GM13976 (cell line): ENCODE results near the gene COL4A2.

ENCODE experiments used
- DNase-seq: peaks from one replicate; pipeline ENCODE4 v3.0.0; 2012; ENCODE audit warnings: low spot score
- in situ Hi-C: fragments of 300-500 bp; cut with MboI; formaldehyde crosslinking; loops from one replicate; pipeline ENCODE4 v1.12.0; 2022; ENCODE audit warnings: low sequenced_read_pairs, mixed read lengths, inconsistent platforms; ENCODE audit not compliant: unreplicated experiment
- TF ChIP-seq, protein P1 (sequence below): IDR thresholded peaks from 2 replicates; pipeline ENCODE4 v1.5.1; 2012; ENCODE audit warnings: borderline replicate concordance, mild to moderate bottlenecking; ENCODE audit not compliant: insufficient read depth; ENCODE audit errors: extremely low read depth, missing control alignments, control extremely low read depth

The COL4A2 gene

DNA sequence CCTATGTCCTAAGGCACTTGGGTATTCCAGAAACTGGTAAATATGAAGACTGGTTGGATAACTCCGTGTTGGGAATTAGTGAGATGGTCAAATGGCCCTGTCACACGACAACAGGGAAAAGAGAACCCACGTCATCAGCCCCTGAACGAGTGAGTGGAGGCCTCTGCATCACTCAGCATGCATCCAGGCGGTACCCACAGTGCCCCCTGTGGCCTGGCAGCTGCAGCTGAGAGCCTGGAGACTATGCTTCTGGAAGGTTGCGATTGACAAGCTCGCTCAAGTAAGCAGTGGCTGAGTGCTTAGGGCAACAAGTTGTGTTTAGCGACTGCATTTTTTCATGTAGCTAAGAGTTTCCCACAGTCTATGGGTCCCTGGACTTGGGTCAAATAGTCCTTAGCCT is 55.9 kb downstream of the COL4A2 start:
- no peak for DNase-seq

DNA sequence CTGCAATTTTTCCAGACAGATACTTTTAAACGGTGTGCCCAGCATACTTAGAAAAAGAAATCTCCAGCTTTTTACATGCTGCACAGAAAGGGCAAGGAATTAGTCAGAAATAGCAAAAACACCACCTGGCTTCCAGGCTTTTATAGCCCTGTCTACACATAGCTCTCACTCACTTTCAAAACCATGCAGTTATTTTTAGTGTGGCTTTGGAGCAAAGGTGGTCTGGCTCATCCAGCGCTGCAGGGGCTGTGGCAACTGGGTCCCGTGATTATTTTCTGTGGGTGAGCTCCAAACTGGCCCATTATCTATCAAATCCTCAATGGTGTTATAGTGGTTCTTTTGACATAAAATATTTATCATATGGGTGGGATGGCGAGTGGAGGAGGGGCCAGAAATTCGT is 57.0 kb downstream of the COL4A2 start:
- in situ Hi-C loops = no loop called here
- no peak for DNase-seq
- TF ChIP-seq, protein P1, sequence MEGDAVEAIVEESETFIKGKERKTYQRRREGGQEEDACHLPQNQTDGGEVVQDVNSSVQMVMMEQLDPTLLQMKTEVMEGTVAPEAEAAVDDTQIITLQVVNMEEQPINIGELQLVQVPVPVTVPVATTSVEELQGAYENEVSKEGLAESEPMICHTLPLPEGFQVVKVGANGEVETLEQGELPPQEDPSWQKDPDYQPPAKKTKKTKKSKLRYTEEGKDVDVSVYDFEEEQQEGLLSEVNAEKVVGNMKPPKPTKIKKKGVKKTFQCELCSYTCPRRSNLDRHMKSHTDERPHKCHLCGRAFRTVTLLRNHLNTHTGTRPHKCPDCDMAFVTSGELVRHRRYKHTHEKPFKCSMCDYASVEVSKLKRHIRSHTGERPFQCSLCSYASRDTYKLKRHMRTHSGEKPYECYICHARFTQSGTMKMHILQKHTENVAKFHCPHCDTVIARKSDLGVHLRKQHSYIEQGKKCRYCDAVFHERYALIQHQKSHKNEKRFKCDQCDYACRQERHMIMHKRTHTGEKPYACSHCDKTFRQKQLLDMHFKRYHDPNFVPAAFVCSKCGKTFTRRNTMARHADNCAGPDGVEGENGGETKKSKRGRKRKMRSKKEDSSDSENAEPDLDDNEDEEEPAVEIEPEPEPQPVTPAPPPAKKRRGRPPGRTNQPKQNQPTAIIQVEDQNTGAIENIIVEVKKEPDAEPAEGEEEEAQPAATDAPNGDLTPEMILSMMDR = no peak

More for the DNA sequence above, 55.9 kb downstream of the COL4A2 start:
- TF ChIP-seq, protein P1 = no peak
- in situ Hi-C loops = no loop called here

DNA sequence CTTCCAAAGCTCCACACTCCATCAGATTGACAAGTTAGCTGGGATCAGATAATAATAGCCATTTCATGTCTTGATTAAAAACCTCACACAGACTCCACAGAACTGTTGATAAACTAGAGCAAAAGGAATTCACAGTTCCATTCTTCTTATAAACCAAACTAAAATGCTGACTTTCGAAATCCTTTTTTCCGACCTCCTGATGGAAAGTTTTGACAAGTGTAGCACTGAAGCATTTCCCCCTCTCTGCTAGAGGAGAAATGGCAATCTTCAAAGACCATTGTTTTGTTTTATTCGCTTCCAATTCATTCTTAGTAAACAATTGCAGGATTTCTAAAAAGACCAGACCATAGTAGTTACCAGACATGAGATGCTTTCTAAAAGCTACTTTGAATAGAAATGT is 58.8 kb downstream of the COL4A2 start:
- in situ Hi-C loops = no loop called here
- TF ChIP-seq, protein P1 = no peak
- DNase-seq = no peak

DNA sequence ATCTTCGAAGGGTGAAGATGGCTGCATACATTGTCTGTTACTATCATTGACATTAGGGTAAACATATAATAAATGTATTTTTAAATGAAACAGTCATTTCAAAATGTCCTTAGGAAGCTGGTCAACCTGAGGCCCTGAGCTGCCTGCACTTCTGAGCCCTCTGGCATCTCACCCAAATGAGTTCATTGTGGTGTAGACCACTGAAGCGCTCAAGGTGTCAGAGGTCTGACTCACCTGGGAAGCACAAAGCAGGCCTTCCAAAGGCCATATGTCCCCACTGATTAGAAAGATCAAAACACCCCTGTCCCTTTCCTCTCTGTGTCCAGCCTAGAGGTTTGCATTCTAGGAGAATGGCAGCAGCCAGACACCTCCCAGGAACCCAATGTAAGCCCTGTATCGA is 59.6 kb downstream of the COL4A2 start:
- TF ChIP-seq, protein P1 = no peak
- in situ Hi-C loops = no loop called here
- DNase-seq = no peak

DNA sequence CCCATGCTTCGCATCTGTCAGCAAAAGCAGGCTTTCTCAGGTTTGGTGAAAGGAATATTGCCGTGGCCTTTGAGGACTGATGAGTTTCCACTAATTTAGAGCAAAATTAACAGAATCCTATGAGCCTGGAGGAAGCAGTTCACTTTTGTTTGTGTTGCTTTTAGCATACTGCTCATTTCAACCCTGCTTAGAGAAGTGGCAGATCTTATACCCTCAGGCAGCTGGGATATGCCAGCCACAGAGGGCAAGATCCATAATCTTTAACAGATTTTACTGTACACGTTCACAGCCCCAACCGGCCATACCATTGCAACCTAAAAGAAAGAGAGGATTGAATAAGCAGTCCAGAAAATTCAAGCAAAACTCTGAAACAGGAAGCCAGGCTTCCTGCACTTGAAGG is 60.5 kb downstream of the COL4A2 start:
- DNase-seq = no peak
- TF ChIP-seq, protein P1 = no peak
- in situ Hi-C loops = no loop called here

DNA sequence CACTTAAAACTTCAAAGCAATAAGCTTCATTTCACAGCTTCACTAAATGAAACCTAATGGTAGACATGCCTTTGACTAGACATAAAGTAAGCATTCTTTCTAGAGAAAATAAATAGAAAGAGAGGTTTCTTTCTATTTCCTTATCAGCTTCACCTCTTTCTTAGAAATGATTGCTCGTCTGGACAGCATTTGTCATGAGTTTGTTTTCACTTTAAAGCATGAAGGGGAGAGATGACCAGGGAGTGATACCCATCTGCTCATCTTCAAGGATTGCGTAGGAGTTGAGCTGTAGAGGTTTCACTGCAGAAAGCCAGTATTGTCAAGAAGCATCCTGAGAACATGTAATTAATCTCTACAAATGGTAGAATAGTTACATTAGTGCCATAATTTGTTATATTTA is 61.3 kb downstream of the COL4A2 start:
- DNase-seq = no peak
- TF ChIP-seq, protein P1 = no peak
- in situ Hi-C loops = no loop called here

DNA sequence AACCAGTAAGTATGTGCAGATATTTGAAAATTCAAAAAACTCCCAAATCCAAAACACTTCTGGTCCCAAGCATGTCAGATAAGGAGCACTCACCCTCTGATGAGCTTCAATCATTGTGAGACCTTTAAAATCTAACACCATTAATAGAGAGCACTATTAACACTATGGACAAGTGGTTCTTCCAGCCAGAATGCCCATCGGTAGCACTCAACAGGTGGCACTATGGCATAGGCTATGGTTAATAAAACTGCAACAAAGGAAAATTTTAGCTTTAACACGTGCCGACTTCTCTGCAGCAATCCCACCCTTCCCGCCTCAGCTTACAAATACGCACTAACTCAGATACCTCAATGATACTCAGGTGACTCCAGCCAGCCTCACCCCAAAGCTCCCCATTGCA is 62.3 kb downstream of the COL4A2 start:
- in situ Hi-C loops = no loop called here
- TF ChIP-seq, protein P1 = no peak

More for the DNA sequence above, 62.3 kb downstream of the COL4A2 start:
- no peak for DNase-seq
